HFF-Myc (cell line): Measurements from ENCODE around the gene TBC1D17.

Experiments
- DNase-seq: peaks from one replicate; pipeline ENCODE4 v3.0.0-alpha.2; 2011; ENCODE audit warnings: low read depth; ENCODE audit errors: extremely low read depth
- H3K4me3 ChIP-seq: replicated peaks from 2 replicates; pipeline ENCODE4 v1.5.1; 2011; ENCODE audit warnings: low read depth, mild to moderate bottlenecking, control low read depth, low read length
- TF ChIP-seq, protein P1 (sequence below): IDR thresholded peaks from 2 replicates; pipeline ENCODE4 v1.5.1; 2012; ENCODE audit warnings: mild to moderate bottlenecking, low read depth, low read length, control low read depth; ENCODE audit errors: missing control alignments

TBC1D17 gene

GRCh38 chr19:49878744-49879070, 1.2 kb downstream of the TBC1D17 start:
- DNase-seq = no peak
- TF ChIP-seq, protein P1, sequence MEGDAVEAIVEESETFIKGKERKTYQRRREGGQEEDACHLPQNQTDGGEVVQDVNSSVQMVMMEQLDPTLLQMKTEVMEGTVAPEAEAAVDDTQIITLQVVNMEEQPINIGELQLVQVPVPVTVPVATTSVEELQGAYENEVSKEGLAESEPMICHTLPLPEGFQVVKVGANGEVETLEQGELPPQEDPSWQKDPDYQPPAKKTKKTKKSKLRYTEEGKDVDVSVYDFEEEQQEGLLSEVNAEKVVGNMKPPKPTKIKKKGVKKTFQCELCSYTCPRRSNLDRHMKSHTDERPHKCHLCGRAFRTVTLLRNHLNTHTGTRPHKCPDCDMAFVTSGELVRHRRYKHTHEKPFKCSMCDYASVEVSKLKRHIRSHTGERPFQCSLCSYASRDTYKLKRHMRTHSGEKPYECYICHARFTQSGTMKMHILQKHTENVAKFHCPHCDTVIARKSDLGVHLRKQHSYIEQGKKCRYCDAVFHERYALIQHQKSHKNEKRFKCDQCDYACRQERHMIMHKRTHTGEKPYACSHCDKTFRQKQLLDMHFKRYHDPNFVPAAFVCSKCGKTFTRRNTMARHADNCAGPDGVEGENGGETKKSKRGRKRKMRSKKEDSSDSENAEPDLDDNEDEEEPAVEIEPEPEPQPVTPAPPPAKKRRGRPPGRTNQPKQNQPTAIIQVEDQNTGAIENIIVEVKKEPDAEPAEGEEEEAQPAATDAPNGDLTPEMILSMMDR = no peak
- peak overlapping the region; percentile 91 for H3K4me3 ChIP-seq

GRCh38 chr19:49879243-49879963, 1.9 kb downstream of the TBC1D17 start:
- no peak for DNase-seq
- H3K4me3 ChIP-seq = no peak overlapping the region
- TF ChIP-seq, protein P1 = no peak

DNA sequence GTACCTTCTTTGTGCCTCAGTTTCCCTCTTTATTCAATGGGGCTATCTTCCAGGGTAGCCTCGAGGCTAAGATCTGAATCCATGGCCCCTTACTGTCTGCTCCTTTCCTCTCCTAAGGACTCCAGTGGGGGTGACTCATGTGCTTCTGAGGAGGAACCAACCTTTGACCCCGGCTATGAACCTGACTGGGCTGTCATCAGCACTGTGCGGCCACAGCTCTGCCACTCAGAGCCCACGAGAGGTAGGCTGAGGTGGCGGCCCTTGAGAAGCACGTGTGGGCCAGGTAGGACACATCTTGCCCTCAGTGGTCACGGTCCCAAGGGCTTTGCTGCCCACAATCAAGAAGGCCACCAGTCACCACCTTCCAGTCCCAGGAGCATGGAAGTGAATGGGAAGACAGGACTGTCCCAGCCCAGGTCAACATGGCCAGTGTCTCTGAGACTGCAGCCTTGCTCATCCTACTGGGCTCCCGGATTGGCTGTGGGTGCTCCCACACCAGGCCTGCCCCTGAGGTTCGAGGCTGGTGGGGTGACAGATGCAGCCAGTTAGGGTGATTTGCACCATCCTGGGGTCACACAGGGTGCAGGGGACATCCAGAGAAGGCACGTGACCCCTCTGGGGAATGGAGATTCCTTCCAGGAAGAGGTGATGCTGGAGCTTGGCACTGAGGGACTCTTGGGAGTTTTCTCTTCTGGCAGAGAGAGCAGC, 2.8 kb downstream of the TBC1D17 start:
- no peak for DNase-seq
- TF ChIP-seq, protein P1 = no peak
- no peak overlapping the region for H3K4me3 ChIP-seq

DNA sequence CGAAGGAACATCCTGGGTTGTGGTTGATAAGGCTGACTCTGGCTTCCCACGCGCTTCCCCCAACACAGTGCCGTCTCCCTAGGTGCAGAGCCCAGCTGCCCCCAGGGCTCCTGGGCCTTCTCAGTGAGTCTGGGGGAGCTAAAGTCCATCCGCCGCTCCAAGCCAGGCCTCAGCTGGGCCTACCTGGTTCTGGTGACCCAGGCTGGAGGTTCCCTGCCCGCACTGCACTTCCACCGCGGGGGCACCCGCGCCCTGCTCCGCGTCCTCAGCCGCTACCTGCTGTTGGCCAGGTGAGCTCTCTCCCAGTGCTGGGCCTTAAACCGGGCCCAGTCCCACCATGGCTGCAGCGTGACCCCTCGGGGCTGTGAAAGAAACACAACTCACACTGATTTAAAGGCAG, 3.7 kb downstream of the TBC1D17 start:
- no peak for DNase-seq
- no peak overlapping the region for H3K4me3 ChIP-seq
- TF ChIP-seq, protein P1 = no peak

DNA sequence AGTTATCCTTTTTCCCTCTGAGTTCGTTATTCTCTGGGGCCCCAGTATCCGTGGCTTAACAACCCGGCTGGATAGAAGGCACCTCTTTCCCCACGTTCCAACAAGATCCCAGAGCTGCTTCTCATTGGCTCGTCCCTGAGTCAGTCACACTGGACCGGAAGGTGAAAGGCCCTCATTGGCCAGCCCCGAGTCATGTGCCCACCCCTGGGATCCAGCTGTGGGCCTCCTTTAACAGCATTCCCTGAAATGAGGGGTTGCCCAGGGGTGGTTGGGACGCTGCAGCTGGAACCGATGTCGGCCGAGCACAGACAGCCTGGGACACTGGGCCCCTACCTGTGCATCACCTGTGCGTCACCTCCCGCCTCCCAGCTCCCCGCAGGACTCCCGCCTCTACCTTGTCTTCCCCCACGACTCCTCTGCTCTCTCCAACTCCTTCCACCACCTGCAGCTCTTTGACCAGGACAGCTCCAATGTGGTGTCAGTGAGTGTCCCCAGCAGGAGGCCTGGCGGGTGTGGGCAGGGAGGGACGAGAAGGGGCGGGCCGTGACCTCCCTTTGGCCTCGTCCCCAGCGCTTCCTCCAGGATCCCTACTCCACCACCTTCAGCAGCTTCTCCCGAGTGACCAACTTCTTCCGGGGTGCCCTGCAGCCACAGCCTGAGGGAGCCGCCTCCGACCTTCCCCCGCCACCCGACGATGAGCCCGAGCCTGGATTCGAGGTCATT, 4.3 kb downstream of the TBC1D17 start:
- TF ChIP-seq, protein P1 = no peak
- no peak for DNase-seq
- no peak overlapping the region for H3K4me3 ChIP-seq

- no peak overlapping the region for H3K4me3 ChIP-seq
- TF ChIP-seq, protein P1 = no peak
- no peak for DNase-seq
Measured at GRCh38 chr19:49882643-49883042, 5.1 kb downstream of the TBC1D17 start.
